Nephron progenitor cell (in vitro differentiated cells): ENCODE results near the gene DGKD.

Source experiments
- DNase-seq: peaks from one replicate; pipeline ENCODE4 v3.0.0; 2021
- H3K27ac Mint-ChIP-seq: 2 replicates; pipeline ENCODE4 v1.8.0; 2021; ENCODE audit warnings: mild to moderate bottlenecking, moderate library complexity, mixed read lengths
- H3K27me3 Mint-ChIP-seq: 2 replicates; pipeline ENCODE4 v1.8.0; 2021; ENCODE audit warnings: mild to moderate bottlenecking, low read depth, mixed read lengths; ENCODE audit not compliant: poor library complexity
- H3K36me3 Mint-ChIP-seq: 2 replicates; pipeline ENCODE4 v1.8.0; 2021; ENCODE audit warnings: low read depth, mixed read lengths
- H3K4me1 Mint-ChIP-seq: 2 replicates; pipeline ENCODE4 v1.8.0; 2021; ENCODE audit warnings: mixed read lengths
- H3K4me3 Mint-ChIP-seq: 2 replicates; pipeline ENCODE4 v1.8.0; 2021; ENCODE audit warnings: mild to moderate bottlenecking, moderate library complexity, mixed read lengths
- H3K9me3 Mint-ChIP-seq: 2 replicates; pipeline ENCODE4 v1.8.0; 2021; ENCODE audit warnings: mild to moderate bottlenecking, moderate library complexity, mixed read lengths
- CTCF ChIP-seq: fragments of 200-600 bp; sonication (generic); IDR thresholded peaks from 2 replicates; pipeline ENCODE4 v1.5.0; 2021; ENCODE audit warnings: antibody characterized with exemption

DGKD gene

GRCh38 chr2:233353101-233353768 is 1.1 kb upstream of the DGKD start:
- peaks cover 8% of the 10 kb centered on the region for H3K9me3 Mint-ChIP-seq
- H3K4me3 Mint-ChIP-seq = peak overlapping the region; percentile 87
- DNase-seq = no peak
- H3K27ac Mint-ChIP-seq = no peak overlapping the region
- H3K27me3 Mint-ChIP-seq = peaks cover 11% of the 10 kb centered on the region
- H3K36me3 Mint-ChIP-seq = peaks cover 12% of the 10 kb centered on the region
- H3K4me1 Mint-ChIP-seq = peaks cover 80% of the 10 kb centered on the region
- TF ChIP-seq CTCF = no peak

GRCh38 chr2:233354500-233354924 is 218 bp downstream of the DGKD start:
- no peak for DNase-seq
- peaks cover 12% of the 10 kb centered on the region for H3K36me3 Mint-ChIP-seq
- peaks cover 8% of the 10 kb centered on the region for H3K9me3 Mint-ChIP-seq
- no peak overlapping the region for H3K4me3 Mint-ChIP-seq
- no peak for TF ChIP-seq CTCF
- peaks cover 74% of the 10 kb centered on the region for H3K4me1 Mint-ChIP-seq
- H3K27me3 Mint-ChIP-seq = peaks cover 11% of the 10 kb centered on the region
- H3K27ac Mint-ChIP-seq = no peak overlapping the region

GRCh38 chr2:233354971-233355574 is 779 bp downstream of the DGKD start:
- H3K27ac Mint-ChIP-seq = no peak overlapping the region
- TF ChIP-seq CTCF = no peak
- H3K9me3 Mint-ChIP-seq = peaks cover 8% of the 10 kb centered on the region
- peaks cover 11% of the 10 kb centered on the region for H3K27me3 Mint-ChIP-seq
- peaks cover 74% of the 10 kb centered on the region for H3K4me1 Mint-ChIP-seq
- H3K4me3 Mint-ChIP-seq = peak overlapping the region; percentile 87
- peaks cover 12% of the 10 kb centered on the region for H3K36me3 Mint-ChIP-seq
- DNase-seq = no peak

- Mint-ChIP-seq H3K36me3 (peaks cover 12% of the 10 kb centered on the region), H3K27ac (no peak overlapping the region), H3K4me3 (peak overlapping the region; percentile 87), H3K27me3 (peaks cover 11% of the 10 kb centered on the region), H3K9me3 (peaks cover 8% of the 10 kb centered on the region), H3K4me1 (peaks cover 72% of the 10 kb centered on the region)
- no peak for TF ChIP-seq CTCF
- no peak for DNase-seq
Observed at GRCh38 chr2:233355916-233356315, 1.6 kb downstream of the DGKD start.

- peaks cover 8% of the 10 kb centered on the region for H3K9me3 Mint-ChIP-seq
- H3K36me3 Mint-ChIP-seq = peaks cover 16% of the 10 kb centered on the region
- H3K4me1 Mint-ChIP-seq = peaks cover 70% of the 10 kb centered on the region
- peak overlapping the region; percentile 87 for H3K4me3 Mint-ChIP-seq
- no peak overlapping the region for H3K27ac Mint-ChIP-seq
- TF ChIP-seq CTCF = no peak
- no peak for DNase-seq
- peaks cover 14% of the 10 kb centered on the region for H3K27me3 Mint-ChIP-seq
Observed at GRCh38 chr2:233356546-233357308, 2.4 kb downstream of the DGKD start.
